H1 (cell line): Measurements from ENCODE around the gene TSPAN9. TPM values are rescaled to one million over a fixed set of nuclear protein-coding genes. Genes with fewer than 3 reads are reported as not detected.

Source experiments
- CTCF ChIA-PET: fragments of 300-600 bp; sonication (Branson Sonifier 250); formaldehyde crosslinking; loops from one replicate; lab custom pipeline; 2021; ENCODE audit not compliant: partially characterized antibody; lab: Charles Lee
- POLR2A ChIA-PET: fragments of 300-600 bp; sonication (Branson Sonifier 250); formaldehyde crosslinking; loops from one replicate; lab custom pipeline; 2021; ENCODE audit warnings: inconsistent platforms; ENCODE audit not compliant: partially characterized antibody; lab: Charles Lee
- DNase-seq, 2 experiments: peaks; one replicate each; pipeline versions ENCODE4 v3.0.0 to v3.0.0-alpha.2; 2010 to 2022; ENCODE audit warnings: low spot score in 2 of 2, low read depth in 1 of 2, mixed read lengths in 1 of 2
- FAIRE-seq: peaks from 2 replicates; lab custom pipeline; 2011; peaks lifted over from hg19 to GRCh38; lab: Jason Lieb, UNC
- H2AFZ ChIP-seq: 2 replicates; pipeline ENCODE4 v1.8.1; 2012; ENCODE audit warnings: low read length, inconsistent platforms
- H2AK5ac ChIP-seq: 2 replicates; pipeline ENCODE4 v1.6.1; 2013; ENCODE audit warnings: low read depth, low read length
- H2BK120ac ChIP-seq: replicated peaks from 2 replicates; pipeline ENCODE3; 2013; ENCODE audit warnings: low read depth, low read length, inconsistent platforms
- H2BK12ac ChIP-seq: 2 replicates; pipeline ENCODE4 v1.6.1; 2013; ENCODE audit warnings: low read depth, low read length
- H2BK15ac ChIP-seq: 2 replicates; pipeline ENCODE4 v1.6.1; 2013; ENCODE audit warnings: low read length
- H2BK20ac ChIP-seq: 2 replicates; pipeline ENCODE4 v1.6.1; 2013; ENCODE audit warnings: low read length
- H2BK5ac ChIP-seq: 2 replicates; pipeline ENCODE4 v1.6.1; 2013; ENCODE audit warnings: low read depth, low read length
- H3K14ac ChIP-seq: 2 replicates; pipeline ENCODE4 v1.6.1; 2013; ENCODE audit warnings: inconsistent platforms; ENCODE audit not compliant: insufficient read length
- H3K18ac ChIP-seq: 2 replicates; pipeline ENCODE4 v1.6.1; 2013; ENCODE audit warnings: low read length; ENCODE audit errors: extremely low read depth
- H3K23ac ChIP-seq: 2 replicates; pipeline ENCODE4 v1.6.1; 2013; ENCODE audit warnings: inconsistent platforms; ENCODE audit not compliant: insufficient read length
- H3K23me2 ChIP-seq: 2 replicates; pipeline ENCODE4 v1.6.1; 2013; ENCODE audit warnings: low read depth, low read length
- H3K27ac ChIP-seq: 2 replicates; pipeline ENCODE4 v1.6.1; 2011; ENCODE audit warnings: low read depth, low read length, inconsistent platforms
- H3K27me3 ChIP-seq, 4 experiments: replicated peaks in 1 of 4; 1 replicate in 1 of 4; 2 replicates in 3 of 4; pipeline versions ENCODE4 v1.6.1 to v1.8.1; 2011 to 2013; ENCODE audit warnings: low read length in 3 of 4, mild to moderate bottlenecking in 3 of 4, inconsistent platforms in 2 of 4, mixed read lengths in 2 of 4, moderate library complexity in 1 of 4; ENCODE audit not compliant: control insufficient read depth in 3 of 4, insufficient read depth in 3 of 4; ENCODE audit errors: extremely low read depth in 1 of 4
- H3K36me3 ChIP-seq, 4 experiments: 2 replicates each; pipeline versions ENCODE4 v1.6.1 to v1.8.1; 2011 to 2013; ENCODE audit warnings: mild to moderate bottlenecking in 4 of 4, low read length in 3 of 4, moderate library complexity in 2 of 4, control low read depth in 1 of 4, inconsistent platforms in 1 of 4; ENCODE audit not compliant: insufficient read depth in 4 of 4, control insufficient read depth in 2 of 4
- H3K4ac ChIP-seq: replicated peaks from 2 replicates; pipeline ENCODE3; 2013; ENCODE audit warnings: low read length, low read depth, mixed read lengths, inconsistent platforms; ENCODE audit not compliant: insufficient read length
- H3K4me1 ChIP-seq, 4 experiments: replicated peaks in 1 of 4; 1 replicate in 1 of 4; 2 replicates in 3 of 4; pipeline versions ENCODE4 v1.6.1 to v1.8.1; 2011 to 2013; ENCODE audit warnings: low read length in 3 of 4, inconsistent platforms in 2 of 4, mixed read lengths in 1 of 4; ENCODE audit not compliant: insufficient read depth in 4 of 4, control insufficient read depth in 3 of 4
- H3K4me2 ChIP-seq, 2 experiments: 2 replicates each; pipeline versions ENCODE4 v1.6.1 to v1.8.1; 2011 to 2013; ENCODE audit warnings: low read depth in 2 of 2, low read length in 2 of 2, control low read depth in 1 of 2, inconsistent platforms in 1 of 2, mild to moderate bottlenecking in 1 of 2; ENCODE audit not compliant: insufficient read depth in 1 of 2
- H3K4me3 ChIP-seq, 4 experiments: fragments of 200-600, 300-600 bp in 1 of 4; sonication (generic), shearing (Covaris generic), sonication (Bioruptor Twin) in 1 of 4; 2 replicates each; pipeline versions ENCODE4 v1.5.1 to v1.8.1; 2011 to 2016; ENCODE audit warnings: low read length in 4 of 4, low read depth in 3 of 4, control low read depth in 2 of 4, inconsistent platforms in 2 of 4, mild to moderate bottlenecking in 2 of 4, mixed read lengths in 1 of 4, moderate library complexity in 1 of 4; ENCODE audit not compliant: insufficient read depth in 2 of 4; ENCODE audit errors: extremely low read depth in 1 of 4
- H3K56ac ChIP-seq: replicated peaks from 2 replicates; pipeline ENCODE3; 2013; ENCODE audit warnings: low read depth, mild to moderate bottlenecking, mixed read lengths, low read length, inconsistent platforms; ENCODE audit not compliant: insufficient read length
- H3K79me1 ChIP-seq: 2 replicates; pipeline ENCODE4 v1.6.1; 2013; ENCODE audit warnings: low read depth, low read length, control low read depth
- H3K79me2 ChIP-seq, 2 experiments: 2 replicates each; pipeline versions ENCODE4 v1.6.1 to v1.8.1; 2012 to 2013; ENCODE audit warnings: low read length in 2 of 2, mild to moderate bottlenecking in 2 of 2, inconsistent platforms in 1 of 2; ENCODE audit not compliant: insufficient read depth in 2 of 2, control insufficient read depth in 1 of 2
- H3K9ac ChIP-seq, 4 experiments: replicated peaks in 1 of 4; 1 replicate in 1 of 4; 2 replicates in 3 of 4; pipeline versions ENCODE4 v1.6.1 to v1.8.1; 2011 to 2013; ENCODE audit warnings: low read depth in 3 of 4, low read length in 3 of 4, control low read depth in 2 of 4, mild to moderate bottlenecking in 2 of 4, moderate library complexity in 2 of 4, inconsistent platforms in 1 of 4; ENCODE audit errors: extremely low read depth in 1 of 4
- H3K9me3 ChIP-seq, 2 experiments: 2 replicates each; pipeline versions ENCODE4 v1.6.1 to v1.8.1; 2012 to 2013; ENCODE audit warnings: mild to moderate bottlenecking in 2 of 2, moderate library complexity in 2 of 2, control low read depth in 1 of 2, inconsistent platforms in 1 of 2, low read depth in 1 of 2, low read length in 1 of 2, mixed read lengths in 1 of 2; ENCODE audit not compliant: insufficient read depth in 2 of 2
- H4K20me1 ChIP-seq, 2 experiments: replicated peaks in 1 of 2; 2 replicates each; pipeline versions ENCODE3 to v1.8.1; 2011 to 2013; ENCODE audit warnings: inconsistent platforms in 2 of 2, low read length in 2 of 2, mild to moderate bottlenecking in 1 of 2; ENCODE audit not compliant: insufficient read depth in 2 of 2, control insufficient read depth in 1 of 2
- H4K5ac ChIP-seq: 2 replicates; pipeline ENCODE4 v1.6.1; 2013; ENCODE audit warnings: low read length, low read depth, mixed read lengths, inconsistent platforms; ENCODE audit not compliant: insufficient read length
- H4K8ac ChIP-seq: 2 replicates; pipeline ENCODE4 v1.8.0; 2013; ENCODE audit warnings: mild to moderate bottlenecking, moderate library complexity, low read length, inconsistent platforms; ENCODE audit not compliant: insufficient read depth; ENCODE audit errors: extremely low read depth
- H4K91ac ChIP-seq: replicated peaks from 2 replicates; pipeline ENCODE3; 2013; ENCODE audit warnings: low read length, mixed read lengths, inconsistent platforms; ENCODE audit not compliant: insufficient read length
- EZH2 ChIP-seq: fragments of 200-600 bp; sonication (generic); IDR thresholded peaks from 2 replicates; pipeline ENCODE4 v1.7.1; 2012; ENCODE audit warnings: low read depth, mild to moderate bottlenecking, moderate library complexity, low read length, inconsistent platforms; ENCODE audit not compliant: severe bottlenecking
- WGBS, 2 experiments: shearing (Covaris generic) in 1 of 2; methylation state at CpG; one replicate each; pipeline versions ENCODE4 v1.1.6 to v1.1.7; 2013 to 2015; ENCODE audit warnings: low lambda C conversion rate in 2 of 2, mixed read lengths in 2 of 2, inconsistent platforms in 1 of 2, low coverage in 1 of 2, missing lambda C conversion rate in 1 of 2; ENCODE audit not compliant: insufficient replicate concordance in 2 of 2, insufficient coverage in 1 of 2, insufficient read length in 1 of 2; ENCODE audit errors: extremely low coverage in 1 of 2, missing lambda C conversion rate in 1 of 2; 5-methylcytosine and 5-hydroxymethylcytosine counted together
- polyA plus RNA-seq, 7 experiments: library from polyadenylated mRNA; depleted of rRNA in 3 of 7; stranded (reverse) in 5 of 7; unstranded in 2 of 7; fragments of >200 nt in 5 of 7; fragments of 200-250 nt in 2 of 7; gene quantifications; 1 replicate in 5 of 7; 2 replicates in 1 of 7; 4 replicates in 1 of 7; pipeline versions ENCODE4 v1.2.1 to v1.2.3, GENCODE V29; 2011 to 2013; ENCODE audit warnings: missing spikeins in 2 of 7, mixed read lengths in 2 of 7
- total RNA-seq: library from RNA; stranded (reverse); fragmentation: NEBNext Ultra II Directional; extraction: Animal tissue kit (Norgen Biotek cat#: 25700); gene quantifications from 2 replicates; pipeline ENCODE4 v1.2.1, GENCODE V29; 2021

The TSPAN9 gene
- total and polyA plus RNA-seq, 2 of the 8 experiments (the other 6 are each of a cell fraction or from before 2014, with no cell fraction given), result 11.5 to 29.1 TPM

DNA sequence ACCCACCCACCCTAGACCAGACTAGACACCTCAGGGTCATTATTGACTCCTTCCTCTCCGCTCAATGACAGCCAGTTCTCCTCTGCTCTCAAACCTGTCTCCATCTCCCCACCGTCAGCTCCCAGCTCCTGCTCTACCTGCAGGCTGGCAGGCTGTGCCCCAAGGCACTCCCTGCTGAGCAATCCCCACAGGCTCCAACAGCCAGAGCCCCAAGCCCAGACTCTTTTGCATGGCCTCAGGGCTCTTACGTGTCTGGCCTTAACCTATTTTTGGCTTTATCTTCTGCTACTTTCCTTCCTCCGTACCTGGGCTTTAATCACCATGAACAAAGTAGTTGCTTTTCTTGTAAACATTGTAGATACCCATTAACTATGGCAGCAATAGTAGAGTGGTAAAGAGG, 250.9 kb downstream of the TSPAN9 start:
- H3K4ac ChIP-seq, result no peak overlapping the region
- H2BK12ac ChIP-seq, result no peak overlapping the region
- H3K23ac ChIP-seq, result no peak overlapping the region
- H2AK5ac ChIP-seq, result no peak overlapping the region
- DNase-seq (no peak), FAIRE-seq (no peak)
- H3K4me3 ChIP-seq, result no peak overlapping the region
- WGBS, 2 experiments, result 95% methylated on average over 4 of the region's 4 CpGs; no CpG with 5 or more reads in 1 of the 2 experiments
- ChIA-PET POLR2A (no interaction called here), CTCF (interaction anchor here (1.0 to 16.4 kb wide), 3 partner anchors 13 to 129 kb away, joined by 4 to 216 read pairs (median 8); no protein-coding TSS in a partner anchor)
- TF ChIP-seq EZH2, result no peak
- H4K8ac ChIP-seq, result no peak overlapping the region
- no peak overlapping the region for H2BK20ac ChIP-seq
- no peaks in the 10 kb centered on the region for H3K79me2 ChIP-seq
- H2BK15ac ChIP-seq, result no peak overlapping the region
- H3K18ac ChIP-seq, result no peak overlapping the region
- no peak overlapping the region for H3K14ac ChIP-seq
- H2AFZ ChIP-seq, result no peak overlapping the region
- no peaks in the 10 kb centered on the region for H3K36me3 ChIP-seq
- H3K27me3 ChIP-seq, result no peaks in the 10 kb centered on the region
- H3K23me2 ChIP-seq, result no peaks in the 10 kb centered on the region
- H3K27ac ChIP-seq, result no peak overlapping the region
- peaks cover 0 to under 1% (median under 1%) of the 10 kb centered on the region in 4 experiments; a peak in 3 of 7 replicates for H3K4me1 ChIP-seq
- H3K9ac ChIP-seq, result no peak overlapping the region
- no peak overlapping the region for H4K91ac ChIP-seq
- H2BK5ac ChIP-seq, result no peak overlapping the region
- H3K56ac ChIP-seq, result no peak overlapping the region
- H2BK120ac ChIP-seq, result no peak overlapping the region
- no peaks in the 10 kb centered on the region for H4K20me1 ChIP-seq
- H3K4me2 ChIP-seq, result no peak overlapping the region
- H3K79me1 ChIP-seq, result no peaks in the 10 kb centered on the region
- no peaks in the 10 kb centered on the region for H3K9me3 ChIP-seq
- no peak overlapping the region for H4K5ac ChIP-seq
